ENCODE results near the gene DQX1. TPM values are rescaled to one million over a fixed set of nuclear protein-coding genes. Genes with fewer than 3 reads are reported as not detected.
A peak's percentile ranks its signal among the peaks of the same experiment; 100 is the strongest.

DQX1 gene
- total RNA-seq, 1 donor from 2014 or later, result 0.32 TPM

DNA sequence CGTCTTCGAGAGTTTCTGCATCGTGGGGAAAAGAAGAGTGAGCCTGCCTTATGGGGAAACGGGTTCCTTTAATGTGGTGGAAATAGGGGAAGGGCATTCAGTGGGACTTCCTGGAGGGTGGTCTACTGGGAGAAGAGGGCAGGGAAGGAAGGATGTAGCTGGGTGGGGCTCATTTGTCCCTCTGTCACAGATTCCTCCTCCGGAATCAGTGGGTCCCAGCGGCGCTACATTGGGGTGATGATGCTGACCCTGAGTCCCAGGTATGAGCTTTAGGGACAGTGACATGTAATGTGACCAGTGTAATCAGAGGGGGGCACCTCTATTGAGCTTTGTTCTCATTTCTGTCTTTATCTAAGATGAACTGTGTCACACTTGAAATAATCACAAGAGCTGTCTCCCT, 5.6 kb upstream of the DQX1 start:
- H3K27ac Mint-ChIP-seq (ENCODE audit: unreplicated experiment), result peak overlapping the region; percentile 61
- peaks cover 28% of the 10 kb centered on the region for H3K4me1 Mint-ChIP-seq (ENCODE audit: unreplicated experiment)
- TF ChIP-seq, protein P1, sequence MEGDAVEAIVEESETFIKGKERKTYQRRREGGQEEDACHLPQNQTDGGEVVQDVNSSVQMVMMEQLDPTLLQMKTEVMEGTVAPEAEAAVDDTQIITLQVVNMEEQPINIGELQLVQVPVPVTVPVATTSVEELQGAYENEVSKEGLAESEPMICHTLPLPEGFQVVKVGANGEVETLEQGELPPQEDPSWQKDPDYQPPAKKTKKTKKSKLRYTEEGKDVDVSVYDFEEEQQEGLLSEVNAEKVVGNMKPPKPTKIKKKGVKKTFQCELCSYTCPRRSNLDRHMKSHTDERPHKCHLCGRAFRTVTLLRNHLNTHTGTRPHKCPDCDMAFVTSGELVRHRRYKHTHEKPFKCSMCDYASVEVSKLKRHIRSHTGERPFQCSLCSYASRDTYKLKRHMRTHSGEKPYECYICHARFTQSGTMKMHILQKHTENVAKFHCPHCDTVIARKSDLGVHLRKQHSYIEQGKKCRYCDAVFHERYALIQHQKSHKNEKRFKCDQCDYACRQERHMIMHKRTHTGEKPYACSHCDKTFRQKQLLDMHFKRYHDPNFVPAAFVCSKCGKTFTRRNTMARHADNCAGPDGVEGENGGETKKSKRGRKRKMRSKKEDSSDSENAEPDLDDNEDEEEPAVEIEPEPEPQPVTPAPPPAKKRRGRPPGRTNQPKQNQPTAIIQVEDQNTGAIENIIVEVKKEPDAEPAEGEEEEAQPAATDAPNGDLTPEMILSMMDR (IDR thresholded peaks at IDR 0.05), result no peak
- peaks cover 10% of the 10 kb centered on the region for H3K36me3 Mint-ChIP-seq (ENCODE audit: unreplicated experiment)
- H3K9me3 Mint-ChIP-seq (ENCODE audit: unreplicated experiment), result no peaks in the 10 kb centered on the region
- no peak overlapping the region for H3K4me3 Mint-ChIP-seq (ENCODE audit: unreplicated experiment)
- DNase-seq (ENCODE audit: extremely low spot score, unreplicated experiment), result no peak
- no peaks in the 10 kb centered on the region for H3K27me3 Mint-ChIP-seq (ENCODE audit: unreplicated experiment)

DNA sequence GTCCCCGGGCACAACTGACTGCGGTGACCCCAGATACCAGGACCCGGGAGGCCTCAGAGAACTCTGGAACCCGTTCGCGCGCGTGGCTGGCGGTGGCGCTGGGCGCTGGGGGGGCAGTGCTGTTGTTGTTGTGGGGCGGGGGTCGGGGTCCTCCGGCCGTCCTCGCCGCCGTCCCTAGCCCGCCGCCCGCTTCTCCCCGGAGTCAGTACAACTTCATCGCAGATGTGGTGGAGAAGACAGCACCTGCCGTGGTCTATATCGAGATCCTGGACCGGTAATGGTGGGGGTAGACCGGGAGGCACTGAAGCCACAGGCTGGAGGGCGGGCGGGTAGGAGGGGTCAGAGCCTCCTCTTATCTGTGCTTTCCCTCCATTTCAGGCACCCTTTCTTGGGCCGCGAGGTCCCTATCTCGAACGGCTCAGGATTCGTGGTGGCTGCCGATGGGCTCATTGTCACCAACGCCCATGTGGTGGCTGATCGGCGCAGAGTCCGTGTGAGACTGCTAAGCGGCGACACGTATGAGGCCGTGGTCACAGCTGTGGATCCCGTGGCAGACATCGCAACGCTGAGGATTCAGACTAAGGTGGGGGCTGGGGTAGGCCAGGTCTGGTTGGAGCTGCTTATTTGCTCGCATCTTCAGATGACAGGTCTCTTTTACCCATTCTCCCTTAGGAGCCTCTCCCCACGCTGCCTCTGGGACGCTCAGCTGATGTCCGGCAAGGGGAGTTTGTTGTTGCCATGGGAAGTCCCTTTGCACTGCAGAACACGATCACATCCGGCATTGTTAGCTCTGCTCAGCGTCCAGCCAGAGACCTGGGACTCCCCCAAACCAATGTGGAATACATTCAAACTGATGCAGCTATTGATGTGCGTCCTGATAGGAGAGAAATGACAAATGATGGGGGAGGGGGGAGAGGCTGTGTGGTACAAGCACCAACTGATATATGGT, 4.5 kb upstream of the DQX1 start:
- TF ChIP-seq, protein P1 (IDR thresholded peaks at IDR 0.05), result no peak
- Mint-ChIP-seq H3K27ac (ENCODE audit: unreplicated experiment) (peak overlapping the region; percentile 76), H3K4me1 (ENCODE audit: unreplicated experiment) (peaks cover 28% of the 10 kb centered on the region), H3K27me3 (ENCODE audit: unreplicated experiment) (no peaks in the 10 kb centered on the region), H3K4me3 (ENCODE audit: unreplicated experiment) (peak overlapping the region; percentile 95), H3K9me3 (ENCODE audit: unreplicated experiment) (no peaks in the 10 kb centered on the region), H3K36me3 (ENCODE audit: unreplicated experiment) (peaks cover 19% of the 10 kb centered on the region)
- no peak for DNase-seq (ENCODE audit: extremely low spot score, unreplicated experiment)

DNA sequence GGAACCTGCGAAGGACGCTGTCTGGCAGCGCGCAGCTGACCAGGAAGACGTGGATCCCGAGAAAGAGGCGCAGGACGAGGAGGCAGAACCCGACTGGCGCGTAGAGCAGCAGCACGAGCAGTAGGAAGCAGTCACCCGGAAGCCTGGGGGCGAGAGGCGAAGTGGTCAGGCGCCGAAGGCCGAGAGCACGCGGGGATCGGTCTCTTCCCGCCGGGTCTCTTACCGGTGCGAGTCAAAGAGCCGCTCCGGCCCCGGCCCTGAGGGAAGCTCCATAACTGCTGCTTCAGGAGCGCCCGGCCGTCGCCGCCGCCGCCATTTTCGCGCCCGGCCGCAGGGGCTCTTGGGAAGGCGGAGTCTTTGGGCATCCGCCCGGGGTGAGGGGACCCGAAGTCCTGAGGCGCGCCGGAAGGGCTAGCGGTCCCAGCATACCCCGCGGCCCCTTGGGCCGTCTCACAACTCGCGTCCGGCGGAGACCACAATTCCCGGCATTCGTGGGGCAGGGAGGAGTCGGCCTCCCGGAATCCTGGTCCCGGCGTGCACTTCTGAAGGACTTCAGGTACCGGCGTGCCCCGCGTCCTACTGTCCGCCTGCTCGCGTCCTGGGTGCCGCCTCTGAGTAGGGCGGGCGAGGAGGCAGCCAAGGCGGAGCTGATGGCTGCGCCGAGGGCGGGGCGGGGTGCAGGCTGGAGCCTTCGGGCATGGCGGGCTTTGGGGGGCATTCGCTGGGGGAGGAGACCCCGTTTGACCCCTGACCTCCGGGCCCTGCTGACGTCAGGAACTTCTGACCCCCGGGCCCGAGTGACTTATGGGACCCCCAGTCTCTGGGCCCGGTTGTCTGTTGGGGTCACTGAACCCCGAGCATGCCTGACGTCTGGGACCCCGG, 3.6 kb upstream of the DQX1 start, which contains the start of the genes AUP1 and HTRA2:
AUP1 (minus strand) TSS at position 350 of the 882 bp plus-strand sequence; CDS start at position 273, 77 bp downstream.
HTRA2 (plus strand) TSS at position 577 of the 882 bp plus-strand sequence; CDS start at position 651, 74 bp downstream.
- DNase-seq (ENCODE audit: extremely low spot score, unreplicated experiment), result peak; percentile 99

DNA sequence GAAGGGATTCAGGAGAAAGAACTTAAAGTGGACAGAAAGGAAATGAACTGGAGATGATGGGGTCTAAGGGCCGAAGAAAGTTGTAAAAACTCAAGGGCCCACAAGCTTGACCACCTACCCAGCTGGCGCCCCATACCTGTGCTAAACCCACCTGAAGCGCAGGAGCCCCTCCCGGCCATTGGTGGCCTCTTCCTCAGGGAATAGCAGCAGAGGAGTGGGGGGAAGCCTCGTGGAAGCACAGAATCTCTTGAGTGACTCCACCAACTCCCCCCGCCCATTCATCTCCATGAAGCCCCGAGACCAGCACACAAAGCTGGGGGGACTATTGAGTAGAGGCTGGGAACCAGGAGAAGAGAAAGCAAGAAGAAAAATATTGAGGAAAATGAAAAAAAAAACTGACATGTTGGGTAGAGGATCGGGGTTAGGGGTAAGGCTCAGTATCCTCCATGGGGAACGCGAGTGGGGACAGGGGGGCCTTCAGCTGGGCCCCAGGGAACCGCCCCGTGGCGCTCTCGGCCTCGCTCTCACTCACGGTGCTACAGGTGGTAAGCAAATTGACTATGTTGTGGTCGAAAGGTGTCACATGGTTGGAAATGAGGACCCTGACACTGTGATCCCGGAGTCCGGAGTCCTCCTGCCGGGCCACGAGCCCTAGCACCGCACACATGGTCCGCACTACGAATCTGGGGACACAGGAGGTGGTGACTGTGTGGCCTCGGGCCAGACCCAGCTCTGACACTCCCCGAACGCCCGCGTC, 2.7 kb upstream of the DQX1 start:
- Mint-ChIP-seq H3K27ac (ENCODE audit: unreplicated experiment) (peak overlapping the region; percentile 91), H3K27me3 (ENCODE audit: unreplicated experiment) (no peaks in the 10 kb centered on the region), H3K4me1 (ENCODE audit: unreplicated experiment) (peaks cover 28% of the 10 kb centered on the region), H3K36me3 (ENCODE audit: unreplicated experiment) (peaks cover 17% of the 10 kb centered on the region), H3K4me3 (ENCODE audit: unreplicated experiment) (peak overlapping the region; percentile 95), H3K9me3 (ENCODE audit: unreplicated experiment) (no peaks in the 10 kb centered on the region)
- TF ChIP-seq, protein P1 (IDR thresholded peaks at IDR 0.05), result no peak
- DNase-seq (ENCODE audit: extremely low spot score, unreplicated experiment), result no peak

More for the DNA sequence above, 3.6 kb upstream of the DQX1 start, which contains the start of the genes AUP1 and HTRA2:
- Mint-ChIP-seq H3K9me3 (ENCODE audit: unreplicated experiment) (no peaks in the 10 kb centered on the region), H3K27ac (ENCODE audit: unreplicated experiment) (peak within 1 kb of the TSS; percentile 91), H3K27me3 (ENCODE audit: unreplicated experiment) (no peaks in the 10 kb centered on the region), H3K4me1 (ENCODE audit: unreplicated experiment) (peaks cover 28% of the 10 kb centered on the region), H3K4me3 (ENCODE audit: unreplicated experiment) (peak within 1 kb of the TSS; percentile 95), H3K36me3 (ENCODE audit: unreplicated experiment) (peaks cover 19% of the 10 kb centered on the region)
- TF ChIP-seq, protein P1 (IDR thresholded peaks at IDR 0.05), result no peak
